ENCODE results near the gene MYO7B.

The MYO7B gene

GRCh38 chr2:127545189-127545588 is 9.7 kb downstream of the MYO7B start:
- DNase-seq (ENCODE audit: low read depth, low spot score), result no peak

GRCh38 chr2:127545796-127546195 is 10.3 kb downstream of the MYO7B start:
- no peak for DNase-seq (ENCODE audit: low read depth, low spot score)
- no peak overlapping the region for H3K4me3 ChIP-seq (ENCODE audit: low read length)

More at GRCh38 chr2:127545189-127545588, 9.7 kb downstream of the MYO7B start:
- no peak overlapping the region for H3K4me3 ChIP-seq (ENCODE audit: low read length)

GRCh38 chr2:127546797-127547196 is 11.3 kb downstream of the MYO7B start:
- DNase-seq (ENCODE audit: low read depth, low spot score), result no peak
- H3K4me3 ChIP-seq (ENCODE audit: low read length), result no peak overlapping the region

- no peak overlapping the region for H3K4me3 ChIP-seq (ENCODE audit: low read length)
- DNase-seq (ENCODE audit: low read depth, low spot score), result no peak
Measured at GRCh38 chr2:127551221-127551930, 15.9 kb downstream of the MYO7B start.

GRCh38 chr2:127552336-127552735 is 16.9 kb downstream of the MYO7B start:
- H3K4me3 ChIP-seq (ENCODE audit: low read length), result no peak overlapping the region
- no peak for DNase-seq (ENCODE audit: low read depth, low spot score)

GRCh38 chr2:127552846-127553245 is 17.4 kb downstream of the MYO7B start:
- DNase-seq (ENCODE audit: low read depth, low spot score), result no peak
- H3K4me3 ChIP-seq (ENCODE audit: low read length), result no peak overlapping the region

- no peak for DNase-seq (ENCODE audit: low read depth, low spot score)
- no peak overlapping the region for H3K4me3 ChIP-seq (ENCODE audit: low read length)
Measured at GRCh38 chr2:127558911-127559310, 23.4 kb downstream of the MYO7B start.

- no peak for DNase-seq (ENCODE audit: low read depth, low spot score)
- H3K4me3 ChIP-seq (ENCODE audit: low read length), result no peak overlapping the region
Measured at GRCh38 chr2:127559454-127559853, 24.0 kb downstream of the MYO7B start.

GRCh38 chr2:127560201-127560930 is 24.9 kb downstream of the MYO7B start:
- no peak overlapping the region for H3K4me3 ChIP-seq (ENCODE audit: low read length)
- no peak for DNase-seq (ENCODE audit: low read depth, low spot score)

GRCh38 chr2:127560931-127561280 is 25.4 kb downstream of the MYO7B start:
- H3K4me3 ChIP-seq (ENCODE audit: low read length), result no peak overlapping the region
- DNase-seq (ENCODE audit: low read depth, low spot score), result no peak

GRCh38 chr2:127561371-127561770 is 25.9 kb downstream of the MYO7B start:
- H3K4me3 ChIP-seq (ENCODE audit: low read length), result no peak overlapping the region
- no peak for DNase-seq (ENCODE audit: low read depth, low spot score)

GRCh38 chr2:127562936-127563335 is 27.5 kb downstream of the MYO7B start:
- no peak overlapping the region for H3K4me3 ChIP-seq (ENCODE audit: low read length)
- no peak for DNase-seq (ENCODE audit: low read depth, low spot score)

- no peak overlapping the region for H3K4me3 ChIP-seq (ENCODE audit: low read length)
- no peak for DNase-seq (ENCODE audit: low read depth, low spot score)
Measured at GRCh38 chr2:127563458-127564428, 28.3 kb downstream of the MYO7B start.

- H3K4me3 ChIP-seq (ENCODE audit: low read length), result no peak overlapping the region
- no peak for DNase-seq (ENCODE audit: low read depth, low spot score)
Measured at GRCh38 chr2:127564429-127565260, 29.2 kb downstream of the MYO7B start.

GRCh38 chr2:127565261-127566138 is 30.0 kb downstream of the MYO7B start:
- no peak overlapping the region for H3K4me3 ChIP-seq (ENCODE audit: low read length)
- no peak for DNase-seq (ENCODE audit: low read depth, low spot score)

GRCh38 chr2:127566139-127566417 is 30.6 kb downstream of the MYO7B start:
- DNase-seq (ENCODE audit: low read depth, low spot score), result no peak
- no peak overlapping the region for H3K4me3 ChIP-seq (ENCODE audit: low read length)

GRCh38 chr2:127566576-127566975 is 31.1 kb downstream of the MYO7B start:
- no peak overlapping the region for H3K4me3 ChIP-seq (ENCODE audit: low read length)
- DNase-seq (ENCODE audit: low read depth, low spot score), result no peak

- H3K4me3 ChIP-seq (ENCODE audit: low read length), result no peak overlapping the region
- no peak for DNase-seq (ENCODE audit: low read depth, low spot score)
Measured at GRCh38 chr2:127567351-127567854, 31.9 kb downstream of the MYO7B start.
